ENCODE data around the gene PSME3.

GRCh38 chr17:42798383-42799380 lies 34.5 kb upstream of the PSME3 start, which contains the start of the genes CNTD1 and COA3:
- peak; percentile 81 for TF ChIP-seq POLR2AphosphoS5 (IDR thresholded peaks at IDR 0.05; ENCODE audit: borderline replicate concordance, low read depth, low read length)
- no peak for TF ChIP-seq EZH2 (IDR thresholded peaks at IDR 0.05)
- TF ChIP-seq FOXP2 (optimal IDR thresholded peaks at IDR 0.05; ENCODE audit: control extremely low read depth, extremely low read length, insufficient read depth): no peak
